ENCODE data around the gene QKI. TPM values are rescaled to one million over a fixed set of nuclear protein-coding genes. Genes with fewer than 3 reads are reported as not detected.

The QKI gene
- total RNA-seq, 1 experiment from 2014 or later, result 134 TPM

DNA sequence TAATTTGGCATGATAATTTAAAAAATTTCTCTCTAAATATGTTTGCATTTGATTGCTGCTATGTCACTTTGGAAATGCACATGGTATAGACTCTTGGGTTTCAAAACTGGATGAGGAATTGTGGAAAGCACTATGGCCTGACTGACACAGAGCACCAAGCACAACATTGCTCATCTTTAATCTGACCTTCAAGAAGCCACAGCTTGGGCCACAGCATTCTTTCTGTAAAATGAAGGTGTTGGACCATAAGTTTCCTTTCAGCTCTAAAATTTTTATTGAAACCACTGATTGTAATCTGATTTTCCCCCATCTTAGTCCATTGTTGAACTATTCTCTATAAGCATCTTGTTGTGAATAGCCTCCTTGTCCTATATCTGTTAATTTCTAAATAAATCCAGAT, 41.0 kb downstream of the QKI start:
- no TSS peak for BruUV-seq (replicated peaks)
- H3K4me1 Mint-ChIP-seq (ENCODE audit: low read depth, unreplicated experiment), result peaks cover 7% of the 10 kb centered on the region

DNA sequence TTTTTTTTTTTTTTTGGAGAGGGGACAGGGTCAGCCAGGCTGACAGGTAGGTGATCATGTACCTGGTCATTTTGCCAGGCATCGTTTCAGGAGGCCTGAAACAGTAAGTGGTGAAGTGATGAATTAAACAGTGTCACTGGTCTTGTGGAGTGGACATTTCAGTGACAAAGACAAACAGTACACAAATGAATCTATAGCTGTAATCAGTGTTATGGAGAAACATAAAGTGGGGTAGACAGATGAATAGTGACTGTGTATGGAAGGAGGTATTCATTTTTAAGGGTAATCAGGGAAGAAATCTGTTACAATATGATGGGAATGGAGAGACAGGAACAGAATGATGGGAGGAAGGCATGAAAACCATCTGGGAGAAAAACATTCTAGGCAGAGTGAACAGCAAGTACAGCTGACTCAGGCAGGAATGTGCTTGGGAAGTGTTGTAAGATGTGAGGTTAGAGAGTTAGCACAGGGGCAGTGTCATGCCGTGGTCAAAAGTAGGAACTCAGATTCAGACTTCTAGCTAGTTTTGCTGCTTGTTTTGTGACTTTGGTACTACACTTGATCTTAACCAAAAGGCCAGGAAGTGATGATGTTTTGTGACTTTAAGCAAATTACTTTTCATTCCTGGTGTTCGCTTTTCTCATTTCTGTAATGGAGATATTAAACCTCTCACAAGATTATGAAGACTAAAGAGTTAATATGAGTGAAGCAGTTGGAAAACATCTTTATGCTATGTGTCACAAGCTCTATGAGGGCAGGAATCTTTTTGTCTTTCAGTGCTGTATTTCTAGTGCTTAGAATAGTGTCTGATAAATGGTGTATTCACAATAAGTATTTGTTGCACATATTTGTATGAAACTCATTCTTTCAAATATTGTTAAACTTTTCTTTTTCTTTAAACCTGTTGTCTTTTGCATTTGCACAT, 43.4 kb downstream of the QKI start:
- no peak overlapping the region for H3K4me3 ChIP-seq (ENCODE audit: low read depth, low read length)
- TF ChIP-seq, protein P1, sequence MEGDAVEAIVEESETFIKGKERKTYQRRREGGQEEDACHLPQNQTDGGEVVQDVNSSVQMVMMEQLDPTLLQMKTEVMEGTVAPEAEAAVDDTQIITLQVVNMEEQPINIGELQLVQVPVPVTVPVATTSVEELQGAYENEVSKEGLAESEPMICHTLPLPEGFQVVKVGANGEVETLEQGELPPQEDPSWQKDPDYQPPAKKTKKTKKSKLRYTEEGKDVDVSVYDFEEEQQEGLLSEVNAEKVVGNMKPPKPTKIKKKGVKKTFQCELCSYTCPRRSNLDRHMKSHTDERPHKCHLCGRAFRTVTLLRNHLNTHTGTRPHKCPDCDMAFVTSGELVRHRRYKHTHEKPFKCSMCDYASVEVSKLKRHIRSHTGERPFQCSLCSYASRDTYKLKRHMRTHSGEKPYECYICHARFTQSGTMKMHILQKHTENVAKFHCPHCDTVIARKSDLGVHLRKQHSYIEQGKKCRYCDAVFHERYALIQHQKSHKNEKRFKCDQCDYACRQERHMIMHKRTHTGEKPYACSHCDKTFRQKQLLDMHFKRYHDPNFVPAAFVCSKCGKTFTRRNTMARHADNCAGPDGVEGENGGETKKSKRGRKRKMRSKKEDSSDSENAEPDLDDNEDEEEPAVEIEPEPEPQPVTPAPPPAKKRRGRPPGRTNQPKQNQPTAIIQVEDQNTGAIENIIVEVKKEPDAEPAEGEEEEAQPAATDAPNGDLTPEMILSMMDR (IDR thresholded peaks at IDR 0.05; ENCODE audit: insufficient read depth in 1 of 2, low read depth in 1 of 2, low read length in 1 of 2, severe bottlenecking in 1 of 2, unreplicated experiment in 1 of 2), result no peak
- no peaks in the 10 kb centered on the region; the same call in 1 of the 2 replicates for H3K36me3 ChIP-seq (ENCODE audit: control insufficient read depth, insufficient read depth, low read length)
- no peaks in the 10 kb centered on the region; the same call in 1 of the 2 replicates for H3K4me1 ChIP-seq
- no peak overlapping the region for H3K4me3 Mint-ChIP-seq (ENCODE audit: unreplicated experiment)
- POLR2A ChIA-PET, result no interaction called here
- no peaks in the 10 kb centered on the region for H3K9me3 Mint-ChIP-seq (ENCODE audit: unreplicated experiment)
- no peak for DNase-seq
- H3K4me1 Mint-ChIP-seq (ENCODE audit: low read depth, unreplicated experiment), result peaks cover 11% of the 10 kb centered on the region
- no peaks in the 10 kb centered on the region for H3K36me3 Mint-ChIP-seq (ENCODE audit: insufficient read depth, unreplicated experiment)
- H3K27ac Mint-ChIP-seq (ENCODE audit: unreplicated experiment), result peak overlapping the region; percentile 24
- no peaks in the 10 kb centered on the region for H3K9me3 ChIP-seq
- intact Hi-C loops (cut with micrococcal nuclease; ENCODE audit: unreplicated experiment), result no loop called here
- H3K27me3 Mint-ChIP-seq (ENCODE audit: insufficient read depth, unreplicated experiment), result no peaks in the 10 kb centered on the region
- no peaks in the 10 kb centered on the region for H3K27me3 ChIP-seq (replicated peaks; ENCODE audit: control insufficient read depth, insufficient read depth, low read length)
- no TSS peak for BruUV-seq (replicated peaks)
- CTCF ChIA-PET, result no interaction called here

More for the DNA sequence above, 41.0 kb downstream of the QKI start:
- Histone ChIP-seq H3K4me1 (no peaks in the 10 kb centered on the region; the same call in 1 of the 2 replicates), H3K36me3 (ENCODE audit: control insufficient read depth, insufficient read depth, low read length) (no peaks in the 10 kb centered on the region; the same call in 1 of the 2 replicates), H3K4me3 (ENCODE audit: low read depth, low read length) (no peak overlapping the region), H3K9me3 (no peaks in the 10 kb centered on the region), H3K27me3 (replicated peaks; ENCODE audit: control insufficient read depth, insufficient read depth, low read length) (no peaks in the 10 kb centered on the region)
- TF ChIP-seq, protein P1 (IDR thresholded peaks at IDR 0.05; ENCODE audit: insufficient read depth in 1 of 2, low read depth in 1 of 2, low read length in 1 of 2, severe bottlenecking in 1 of 2, unreplicated experiment in 1 of 2), result no peak
- ChIA-PET POLR2A (no interaction called here), CTCF (no interaction called here)
- no peak for DNase-seq
- no peaks in the 10 kb centered on the region for H3K27me3 Mint-ChIP-seq (ENCODE audit: insufficient read depth, unreplicated experiment)
- no peak overlapping the region for H3K27ac Mint-ChIP-seq (ENCODE audit: unreplicated experiment)
- intact Hi-C loops (cut with micrococcal nuclease; ENCODE audit: unreplicated experiment), result no loop called here
- H3K36me3 Mint-ChIP-seq (ENCODE audit: insufficient read depth, unreplicated experiment), result peaks cover 7% of the 10 kb centered on the region
- no peaks in the 10 kb centered on the region for H3K9me3 Mint-ChIP-seq (ENCODE audit: unreplicated experiment)
- no peak overlapping the region for H3K4me3 Mint-ChIP-seq (ENCODE audit: unreplicated experiment)

DNA sequence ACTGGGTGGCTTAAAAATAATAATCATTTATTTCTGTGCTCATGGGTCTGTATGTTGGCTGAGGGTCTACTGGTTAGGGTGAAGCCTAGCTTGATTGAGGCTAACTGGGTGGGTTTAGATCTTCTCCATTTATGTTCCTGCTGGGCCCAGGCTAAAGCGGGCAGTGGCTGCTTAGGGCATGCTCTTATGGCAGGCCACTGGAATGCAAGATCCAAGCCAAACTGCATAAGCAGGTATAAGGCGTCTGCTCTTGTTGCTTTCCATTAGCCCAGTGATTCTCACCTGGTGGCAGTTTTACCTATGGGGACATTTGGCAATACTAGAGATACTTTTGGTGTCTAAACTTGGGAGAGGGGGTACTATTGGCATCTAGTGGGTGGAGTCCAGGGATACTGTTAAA, 44.5 kb downstream of the QKI start:
- Mint-ChIP-seq H3K9me3 (ENCODE audit: unreplicated experiment) (no peaks in the 10 kb centered on the region), H3K27me3 (ENCODE audit: insufficient read depth, unreplicated experiment) (no peaks in the 10 kb centered on the region), H3K27ac (ENCODE audit: unreplicated experiment) (no peak overlapping the region), H3K36me3 (ENCODE audit: insufficient read depth, unreplicated experiment) (peaks cover under 1% of the 10 kb centered on the region), H3K4me1 (ENCODE audit: low read depth, unreplicated experiment) (peaks cover 22% of the 10 kb centered on the region), H3K4me3 (ENCODE audit: unreplicated experiment) (no peak overlapping the region)
- no peak for DNase-seq
- intact Hi-C loops (cut with micrococcal nuclease; ENCODE audit: unreplicated experiment), result no loop called here
- H3K36me3 ChIP-seq (ENCODE audit: control insufficient read depth, insufficient read depth, low read length), result no peaks in the 10 kb centered on the region; the same call in 1 of the 2 replicates
- peaks cover 8% of the 10 kb centered on the region; the same call in 1 of the 2 replicates for H3K4me1 ChIP-seq
- H3K4me3 ChIP-seq (ENCODE audit: low read depth, low read length), result no peak overlapping the region
- H3K27me3 ChIP-seq (replicated peaks; ENCODE audit: control insufficient read depth, insufficient read depth, low read length), result no peaks in the 10 kb centered on the region
- ChIA-PET CTCF (no interaction called here), POLR2A (no interaction called here)
- no TSS peak for BruUV-seq (replicated peaks)
- H3K9me3 ChIP-seq, result no peaks in the 10 kb centered on the region
- TF ChIP-seq, protein P1 (IDR thresholded peaks at IDR 0.05; ENCODE audit: insufficient read depth in 1 of 2, low read depth in 1 of 2, low read length in 1 of 2, severe bottlenecking in 1 of 2, unreplicated experiment in 1 of 2), result no peak

All from Caco-2 (cell line).